H1 (cell line): Measurements from ENCODE around the gene ZMYND12. TPM values are rescaled to one million over a fixed set of nuclear protein-coding genes. Genes with fewer than 3 reads are reported as not detected.

ENCODE experiments used
- CTCF ChIA-PET: fragments of 300-600 bp; sonication (Branson Sonifier 250); formaldehyde crosslinking; loops from one replicate; lab custom pipeline; 2021; ENCODE audit not compliant: partially characterized antibody; lab: Charles Lee
- POLR2A ChIA-PET: fragments of 300-600 bp; sonication (Branson Sonifier 250); formaldehyde crosslinking; loops from one replicate; lab custom pipeline; 2021; ENCODE audit warnings: inconsistent platforms; ENCODE audit not compliant: partially characterized antibody; lab: Charles Lee
- DNase-seq, 2 experiments: peaks; one replicate each; pipeline versions ENCODE4 v3.0.0 to v3.0.0-alpha.2; 2010 to 2022; ENCODE audit warnings: low spot score in 2 of 2, low read depth in 1 of 2, mixed read lengths in 1 of 2
- FAIRE-seq: peaks from 2 replicates; lab custom pipeline; 2011; peaks lifted over from hg19 to GRCh38; lab: Jason Lieb, UNC
- H2AFZ ChIP-seq: 2 replicates; pipeline ENCODE4 v1.8.1; 2012; ENCODE audit warnings: low read length, inconsistent platforms
- H2AK5ac ChIP-seq: 2 replicates; pipeline ENCODE4 v1.6.1; 2013; ENCODE audit warnings: low read depth, low read length
- H2BK120ac ChIP-seq: replicated peaks from 2 replicates; pipeline ENCODE3; 2013; ENCODE audit warnings: low read depth, low read length, inconsistent platforms
- H2BK12ac ChIP-seq: 2 replicates; pipeline ENCODE4 v1.6.1; 2013; ENCODE audit warnings: low read depth, low read length
- H2BK15ac ChIP-seq: 2 replicates; pipeline ENCODE4 v1.6.1; 2013; ENCODE audit warnings: low read length
- H2BK20ac ChIP-seq: 2 replicates; pipeline ENCODE4 v1.6.1; 2013; ENCODE audit warnings: low read length
- H2BK5ac ChIP-seq: 2 replicates; pipeline ENCODE4 v1.6.1; 2013; ENCODE audit warnings: low read depth, low read length
- H3K14ac ChIP-seq: 2 replicates; pipeline ENCODE4 v1.6.1; 2013; ENCODE audit warnings: inconsistent platforms; ENCODE audit not compliant: insufficient read length
- H3K18ac ChIP-seq: 2 replicates; pipeline ENCODE4 v1.6.1; 2013; ENCODE audit warnings: low read length; ENCODE audit errors: extremely low read depth
- H3K23ac ChIP-seq: 2 replicates; pipeline ENCODE4 v1.6.1; 2013; ENCODE audit warnings: inconsistent platforms; ENCODE audit not compliant: insufficient read length
- H3K23me2 ChIP-seq: 2 replicates; pipeline ENCODE4 v1.6.1; 2013; ENCODE audit warnings: low read depth, low read length
- H3K27ac ChIP-seq: 2 replicates; pipeline ENCODE4 v1.6.1; 2011; ENCODE audit warnings: low read depth, low read length, inconsistent platforms
- H3K27me3 ChIP-seq, 4 experiments: replicated peaks in 1 of 4; 1 replicate in 1 of 4; 2 replicates in 3 of 4; pipeline versions ENCODE4 v1.6.1 to v1.8.1; 2011 to 2013; ENCODE audit warnings: low read length in 3 of 4, mild to moderate bottlenecking in 3 of 4, inconsistent platforms in 2 of 4, mixed read lengths in 2 of 4, moderate library complexity in 1 of 4; ENCODE audit not compliant: control insufficient read depth in 3 of 4, insufficient read depth in 3 of 4; ENCODE audit errors: extremely low read depth in 1 of 4
- H3K36me3 ChIP-seq, 4 experiments: 2 replicates each; pipeline versions ENCODE4 v1.6.1 to v1.8.1; 2011 to 2013; ENCODE audit warnings: mild to moderate bottlenecking in 4 of 4, low read length in 3 of 4, moderate library complexity in 2 of 4, control low read depth in 1 of 4, inconsistent platforms in 1 of 4; ENCODE audit not compliant: insufficient read depth in 4 of 4, control insufficient read depth in 2 of 4
- H3K4ac ChIP-seq: replicated peaks from 2 replicates; pipeline ENCODE3; 2013; ENCODE audit warnings: low read length, low read depth, mixed read lengths, inconsistent platforms; ENCODE audit not compliant: insufficient read length
- H3K4me1 ChIP-seq, 4 experiments: replicated peaks in 1 of 4; 1 replicate in 1 of 4; 2 replicates in 3 of 4; pipeline versions ENCODE4 v1.6.1 to v1.8.1; 2011 to 2013; ENCODE audit warnings: low read length in 3 of 4, inconsistent platforms in 2 of 4, mixed read lengths in 1 of 4; ENCODE audit not compliant: insufficient read depth in 4 of 4, control insufficient read depth in 3 of 4
- H3K4me2 ChIP-seq, 2 experiments: 2 replicates each; pipeline versions ENCODE4 v1.6.1 to v1.8.1; 2011 to 2013; ENCODE audit warnings: low read depth in 2 of 2, low read length in 2 of 2, control low read depth in 1 of 2, inconsistent platforms in 1 of 2, mild to moderate bottlenecking in 1 of 2; ENCODE audit not compliant: insufficient read depth in 1 of 2
- H3K4me3 ChIP-seq, 4 experiments: fragments of 200-600, 300-600 bp in 1 of 4; sonication (generic), shearing (Covaris generic), sonication (Bioruptor Twin) in 1 of 4; 2 replicates each; pipeline versions ENCODE4 v1.5.1 to v1.8.1; 2011 to 2016; ENCODE audit warnings: low read length in 4 of 4, low read depth in 3 of 4, control low read depth in 2 of 4, inconsistent platforms in 2 of 4, mild to moderate bottlenecking in 2 of 4, mixed read lengths in 1 of 4, moderate library complexity in 1 of 4; ENCODE audit not compliant: insufficient read depth in 2 of 4; ENCODE audit errors: extremely low read depth in 1 of 4
- H3K56ac ChIP-seq: replicated peaks from 2 replicates; pipeline ENCODE3; 2013; ENCODE audit warnings: low read depth, mild to moderate bottlenecking, mixed read lengths, low read length, inconsistent platforms; ENCODE audit not compliant: insufficient read length
- H3K79me1 ChIP-seq: 2 replicates; pipeline ENCODE4 v1.6.1; 2013; ENCODE audit warnings: low read depth, low read length, control low read depth
- H3K79me2 ChIP-seq, 2 experiments: 2 replicates each; pipeline versions ENCODE4 v1.6.1 to v1.8.1; 2012 to 2013; ENCODE audit warnings: low read length in 2 of 2, mild to moderate bottlenecking in 2 of 2, inconsistent platforms in 1 of 2; ENCODE audit not compliant: insufficient read depth in 2 of 2, control insufficient read depth in 1 of 2
- H3K9ac ChIP-seq, 4 experiments: replicated peaks in 1 of 4; 1 replicate in 1 of 4; 2 replicates in 3 of 4; pipeline versions ENCODE4 v1.6.1 to v1.8.1; 2011 to 2013; ENCODE audit warnings: low read depth in 3 of 4, low read length in 3 of 4, control low read depth in 2 of 4, mild to moderate bottlenecking in 2 of 4, moderate library complexity in 2 of 4, inconsistent platforms in 1 of 4; ENCODE audit errors: extremely low read depth in 1 of 4
- H3K9me3 ChIP-seq, 2 experiments: 2 replicates each; pipeline versions ENCODE4 v1.6.1 to v1.8.1; 2012 to 2013; ENCODE audit warnings: mild to moderate bottlenecking in 2 of 2, moderate library complexity in 2 of 2, control low read depth in 1 of 2, inconsistent platforms in 1 of 2, low read depth in 1 of 2, low read length in 1 of 2, mixed read lengths in 1 of 2; ENCODE audit not compliant: insufficient read depth in 2 of 2
- H4K20me1 ChIP-seq, 2 experiments: replicated peaks in 1 of 2; 2 replicates each; pipeline versions ENCODE3 to v1.8.1; 2011 to 2013; ENCODE audit warnings: inconsistent platforms in 2 of 2, low read length in 2 of 2, mild to moderate bottlenecking in 1 of 2; ENCODE audit not compliant: insufficient read depth in 2 of 2, control insufficient read depth in 1 of 2
- H4K5ac ChIP-seq: 2 replicates; pipeline ENCODE4 v1.6.1; 2013; ENCODE audit warnings: low read length, low read depth, mixed read lengths, inconsistent platforms; ENCODE audit not compliant: insufficient read length
- H4K8ac ChIP-seq: 2 replicates; pipeline ENCODE4 v1.8.0; 2013; ENCODE audit warnings: mild to moderate bottlenecking, moderate library complexity, low read length, inconsistent platforms; ENCODE audit not compliant: insufficient read depth; ENCODE audit errors: extremely low read depth
- H4K91ac ChIP-seq: replicated peaks from 2 replicates; pipeline ENCODE3; 2013; ENCODE audit warnings: low read length, mixed read lengths, inconsistent platforms; ENCODE audit not compliant: insufficient read length
- CHD2 ChIP-seq: IDR thresholded peaks from 2 replicates; pipeline ENCODE4 v1.6.1; 2012; ENCODE audit warnings: low read length, improper control_type of control experiment
- HDAC6 ChIP-seq: IDR thresholded peaks from one replicate; pipeline ENCODE4 v1.7.1; 2012; ENCODE audit warnings: low read depth, mild to moderate bottlenecking, inconsistent platforms, low read length, moderate library complexity
- RFX5 ChIP-seq: IDR thresholded peaks from 2 replicates; pipeline ENCODE4 v1.6.1; 2011; ENCODE audit warnings: low read depth, low read length, improper control_type of control experiment, borderline replicate concordance
- RXRA ChIP-seq: IDR thresholded peaks from 2 replicates; pipeline ENCODE4 v1.6.1; 2011; ENCODE audit warnings: low read depth, mild to moderate bottlenecking, low read length, moderate library complexity; ENCODE audit not compliant: insufficient read depth
- SP1 ChIP-seq: IDR thresholded peaks from 2 replicates; pipeline ENCODE4 v1.6.1; 2011; ENCODE audit warnings: low read depth, low read length
- SUZ12 ChIP-seq: fragments of 200-600 bp; sonication (generic); IDR thresholded peaks from 2 replicates; pipeline ENCODE4 v1.6.1; 2012; ENCODE audit warnings: mild to moderate bottlenecking, inconsistent platforms, low read length, moderate library complexity, mixed read lengths
- WGBS, 2 experiments: shearing (Covaris generic) in 1 of 2; methylation state at CpG; one replicate each; pipeline versions ENCODE4 v1.1.6 to v1.1.7; 2013 to 2015; ENCODE audit warnings: low lambda C conversion rate in 2 of 2, mixed read lengths in 2 of 2, inconsistent platforms in 1 of 2, low coverage in 1 of 2, missing lambda C conversion rate in 1 of 2; ENCODE audit not compliant: insufficient replicate concordance in 2 of 2, insufficient coverage in 1 of 2, insufficient read length in 1 of 2; ENCODE audit errors: extremely low coverage in 1 of 2, missing lambda C conversion rate in 1 of 2; 5-methylcytosine and 5-hydroxymethylcytosine counted together
- polyA plus RNA-seq, 7 experiments: library from polyadenylated mRNA; depleted of rRNA in 3 of 7; stranded (reverse) in 5 of 7; unstranded in 2 of 7; fragments of >200 nt in 5 of 7; fragments of 200-250 nt in 2 of 7; gene quantifications; 1 replicate in 5 of 7; 2 replicates in 1 of 7; 4 replicates in 1 of 7; pipeline versions ENCODE4 v1.2.1 to v1.2.3, GENCODE V29; 2011 to 2013; ENCODE audit warnings: missing spikeins in 2 of 7, mixed read lengths in 2 of 7
- total RNA-seq: library from RNA; stranded (reverse); fragmentation: NEBNext Ultra II Directional; extraction: Animal tissue kit (Norgen Biotek cat#: 25700); gene quantifications from 2 replicates; pipeline ENCODE4 v1.2.1, GENCODE V29; 2021

Gene ZMYND12
- total and polyA plus RNA-seq, 2 of the 8 experiments (the other 6 are each of a cell fraction or from before 2014, with no cell fraction given) = 0.62 TPM; not detected in 1

GRCh38 chr1:42399315-42400100 is 56.3 kb downstream of the ZMYND12 start:
- 84% methylated on average over 10 of the region's 10 CpGs; no CpG with 5 or more reads in 1 of the 2 experiments for WGBS, 2 experiments
- no peak overlapping the region for H2BK15ac ChIP-seq
- H3K79me1 ChIP-seq = no peaks in the 10 kb centered on the region
- no peak overlapping the region for H3K4me3 ChIP-seq
- no peak overlapping the region for H4K5ac ChIP-seq
- no peaks in the 10 kb centered on the region for H3K79me2 ChIP-seq
- H4K20me1 ChIP-seq = no peaks in the 10 kb centered on the region
- H2AK5ac ChIP-seq = no peak overlapping the region
- no peak overlapping the region for H2BK5ac ChIP-seq
- H3K4me1 ChIP-seq = no peaks in the 10 kb centered on the region
- H3K23me2 ChIP-seq = no peaks in the 10 kb centered on the region
- no peak overlapping the region for H3K18ac ChIP-seq
- H2BK20ac ChIP-seq = no peak overlapping the region
- no peak overlapping the region for H3K23ac ChIP-seq
- H3K36me3 ChIP-seq = no peaks in the 10 kb centered on the region
- no peak for FAIRE-seq
- no peak overlapping the region for H2BK12ac ChIP-seq
- no peak overlapping the region for H3K4me2 ChIP-seq
- H2AFZ ChIP-seq = no peak overlapping the region
- POLR2A ChIA-PET = interaction anchor here (0.8 to 1.5 kb wide), 2 partner anchors 18 to 283 kb away, joined by 3 read pairs; partner anchors contain the start of gene YBX1
- no peak overlapping the region for H3K56ac ChIP-seq
- H4K8ac ChIP-seq = no peak overlapping the region
- no peak overlapping the region for H2BK120ac ChIP-seq
- no peaks in the 10 kb centered on the region for H3K9me3 ChIP-seq
- H4K91ac ChIP-seq = no peak overlapping the region
- TF ChIP-seq SP1 (no peak), RXRA (no peak), CHD2 (no peak), HDAC6 (no peak), RFX5 (no peak), SUZ12 (no peak)
- no peak overlapping the region for H3K4ac ChIP-seq
- CTCF ChIA-PET = interaction anchor here (0.6 kb wide), 1 partner anchor 241 kb away, joined by 3 read pairs; no protein-coding TSS in a partner anchor
- no peak overlapping the region for H3K27ac ChIP-seq
- no peak overlapping the region for H3K9ac ChIP-seq
- H3K14ac ChIP-seq = no peak overlapping the region
- no peaks in the 10 kb centered on the region for H3K27me3 ChIP-seq
- DNase-seq = no peak
